Measurements from ENCODE around the gene ZFYVE19. TPM values are rescaled to one million over a fixed set of nuclear protein-coding genes. Genes with fewer than 3 reads are reported as not detected.
A peak's percentile ranks its signal among the peaks of the same experiment; 100 is the strongest.

The ZFYVE19 gene
- total RNA-seq, 4 donors from 2014 or later = 61.2 to 91.6 (median 69.9) TPM

DNA sequence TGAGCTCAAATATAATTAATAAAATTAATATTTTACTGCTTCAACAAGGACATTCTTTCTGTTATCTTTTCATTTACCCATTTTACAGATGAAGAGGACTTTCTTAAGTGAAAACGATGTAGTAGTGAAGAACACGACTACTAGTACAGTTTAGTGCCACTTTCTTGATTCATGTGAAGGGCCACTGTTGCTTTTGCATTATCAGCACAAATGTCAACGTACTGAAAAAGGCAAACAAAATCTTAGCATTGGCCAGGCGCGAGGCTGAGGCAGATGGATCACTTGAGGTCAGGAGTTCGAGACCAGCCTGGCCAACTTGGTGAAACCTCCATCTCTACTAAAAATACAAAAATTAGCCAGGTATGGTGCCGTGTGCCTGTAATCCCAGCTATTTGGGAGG lies 12.2 kb downstream of the ZFYVE19 start:
- intact Hi-C loops (cut with DNase I; ENCODE audit: low total_unique reads) = no loop called here
- DNase-seq = no peak
- no peak overlapping the region for H3K27ac ChIP-seq
- WGBS, 2 donors (ENCODE audit: low coverage in 1 of 2) = 86 to 94% methylated on average over 2 to 7 of the region's 7 CpGs
- peaks cover 0 to 5% (median 2%) of the 10 kb centered on the region in 4 donors for H3K4me1 ChIP-seq
- no peaks in the 10 kb centered on the region for H3K9me3 ChIP-seq
- no peak overlapping the region for H3K4me3 ChIP-seq
- in situ Hi-C loops (cut with MboI; ENCODE audit: low pct_ligation_motif_present in 1 of 4, low pct_unique_long_range_greater_than_20kb in 1 of 4, low sequenced_read_pairs in 3 of 4) = no loop called here
- H3K27me3 ChIP-seq = no peaks in the 10 kb centered on the region
- peaks cover 0 to 10% (median 4%) of the 10 kb centered on the region in 4 donors for H3K36me3 ChIP-seq
- no peak for TF ChIP-seq EP300 (IDR thresholded peaks at IDR 0.05; ENCODE audit: low read depth)
- TF ChIP-seq, protein P1, sequence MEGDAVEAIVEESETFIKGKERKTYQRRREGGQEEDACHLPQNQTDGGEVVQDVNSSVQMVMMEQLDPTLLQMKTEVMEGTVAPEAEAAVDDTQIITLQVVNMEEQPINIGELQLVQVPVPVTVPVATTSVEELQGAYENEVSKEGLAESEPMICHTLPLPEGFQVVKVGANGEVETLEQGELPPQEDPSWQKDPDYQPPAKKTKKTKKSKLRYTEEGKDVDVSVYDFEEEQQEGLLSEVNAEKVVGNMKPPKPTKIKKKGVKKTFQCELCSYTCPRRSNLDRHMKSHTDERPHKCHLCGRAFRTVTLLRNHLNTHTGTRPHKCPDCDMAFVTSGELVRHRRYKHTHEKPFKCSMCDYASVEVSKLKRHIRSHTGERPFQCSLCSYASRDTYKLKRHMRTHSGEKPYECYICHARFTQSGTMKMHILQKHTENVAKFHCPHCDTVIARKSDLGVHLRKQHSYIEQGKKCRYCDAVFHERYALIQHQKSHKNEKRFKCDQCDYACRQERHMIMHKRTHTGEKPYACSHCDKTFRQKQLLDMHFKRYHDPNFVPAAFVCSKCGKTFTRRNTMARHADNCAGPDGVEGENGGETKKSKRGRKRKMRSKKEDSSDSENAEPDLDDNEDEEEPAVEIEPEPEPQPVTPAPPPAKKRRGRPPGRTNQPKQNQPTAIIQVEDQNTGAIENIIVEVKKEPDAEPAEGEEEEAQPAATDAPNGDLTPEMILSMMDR (IDR thresholded peaks at IDR 0.05) = no peak

DNA sequence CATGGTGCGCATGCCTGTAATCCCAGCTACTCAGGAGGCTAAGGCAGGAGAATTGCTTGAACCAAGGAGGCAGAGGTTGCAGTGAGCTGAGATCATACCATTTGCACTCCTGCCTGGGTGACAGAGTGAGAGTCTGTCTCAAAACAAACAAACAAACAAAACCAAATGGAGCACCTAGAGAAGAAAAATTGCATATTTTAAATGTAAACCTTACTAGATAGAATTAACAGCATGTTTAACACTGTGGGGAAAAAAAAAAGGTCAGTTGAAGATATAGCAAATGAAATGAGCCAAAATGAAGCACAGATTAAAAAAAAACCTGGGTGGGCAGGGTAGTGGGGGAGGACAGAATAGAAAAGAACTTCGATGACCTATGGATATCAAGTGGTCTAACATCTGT lies 14.3 kb downstream of the ZFYVE19 start:
- no peaks in the 10 kb centered on the region for H3K36me3 ChIP-seq
- TF ChIP-seq POLR2A (IDR thresholded peaks at IDR 0.05) (no peak), EP300 (IDR thresholded peaks at IDR 0.05; ENCODE audit: low read depth) (no peak), POLR2AphosphoS5 (IDR thresholded peaks at IDR 0.05) (no peak)
- TF ChIP-seq, protein P1 (IDR thresholded peaks at IDR 0.05) = no peak
- H3K9me3 ChIP-seq = no peaks in the 10 kb centered on the region
- no peak overlapping the region for H3K4me3 ChIP-seq
- in situ Hi-C loops (cut with MboI; ENCODE audit: low pct_ligation_motif_present in 1 of 4, low pct_unique_long_range_greater_than_20kb in 1 of 4, low sequenced_read_pairs in 3 of 4) (no loop called here), intact Hi-C loops (cut with DNase I; ENCODE audit: low total_unique reads) (no loop called here)
- DNase-seq = no peak
- no peaks in the 10 kb centered on the region for H3K27me3 ChIP-seq
- 89% methylated on average over 2 of the region's 2 CpGs; no CpG with 5 or more reads in 1 of the 2 donors for WGBS, 2 donors (ENCODE audit: low coverage in 1 of 2)
- H3K4me1 ChIP-seq = peaks cover 0 to 21% (median 17%) of the 10 kb centered on the region in 4 donors
- no peak overlapping the region for H3K27ac ChIP-seq

DNA sequence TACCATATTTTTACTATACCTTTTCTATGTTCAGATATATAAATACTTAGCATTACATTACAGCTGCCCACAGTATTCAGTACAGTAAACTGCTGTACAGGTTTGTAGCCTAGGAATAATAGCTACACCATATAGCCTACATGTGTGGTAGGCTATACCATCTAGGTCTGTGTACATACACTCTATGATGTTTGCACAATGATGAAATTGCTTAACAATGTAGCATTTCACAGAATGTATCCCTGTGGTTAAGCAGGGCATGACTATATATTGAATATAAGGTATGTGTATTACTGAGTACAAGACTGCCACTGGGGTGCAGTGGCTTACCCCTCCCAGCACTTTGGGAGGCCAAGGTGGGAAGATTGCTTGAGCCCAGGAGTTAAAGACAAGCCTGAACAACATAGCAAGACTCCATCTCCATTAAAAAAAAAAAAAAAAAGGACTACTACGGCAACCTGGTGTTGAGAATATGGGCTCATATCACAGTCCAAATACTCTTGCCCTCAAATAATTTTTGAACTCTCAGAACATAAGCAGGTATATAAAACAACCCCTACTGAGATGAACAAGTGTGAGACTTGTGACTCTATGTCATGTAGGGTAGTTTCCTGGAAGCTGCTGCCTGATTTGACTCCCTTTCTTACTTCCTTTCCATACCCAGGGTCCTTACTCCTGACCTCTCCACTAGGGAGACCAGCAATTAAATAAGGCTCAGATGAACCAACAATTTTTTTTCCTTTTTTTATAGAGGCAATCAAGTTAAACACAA lies 16.9 kb downstream of the ZFYVE19 start:
- Histone ChIP-seq H3K4me3 (no peak overlapping the region), H3K27me3 (no peaks in the 10 kb centered on the region), H3K27ac (peak overlapping the region; percentile 89 to 92 (median 89)), H3K9me3 (no peaks in the 10 kb centered on the region), H3K4me1 (peaks cover 0 to 29% (median 18%) of the 10 kb centered on the region in 4 donors), H3K36me3 (no peaks in the 10 kb centered on the region)
- no peak for DNase-seq
- in situ Hi-C loops (cut with MboI; ENCODE audit: low pct_ligation_motif_present in 1 of 4, low pct_unique_long_range_greater_than_20kb in 1 of 4, low sequenced_read_pairs in 3 of 4) = no loop called here
- TF ChIP-seq, protein P1 (IDR thresholded peaks at IDR 0.05) = peak in 2 of 5 experiments; percentile 40 to 45
- TF ChIP-seq POLR2AphosphoS5 (IDR thresholded peaks at IDR 0.05) = no peak
- intact Hi-C loops (cut with DNase I; ENCODE audit: low total_unique reads) = no loop called here
- 41% methylated on average over 1 of the region's 1 CpG; no CpG with 5 or more reads in 1 of the 2 donors for WGBS, 2 donors (ENCODE audit: low coverage in 1 of 2)

DNA sequence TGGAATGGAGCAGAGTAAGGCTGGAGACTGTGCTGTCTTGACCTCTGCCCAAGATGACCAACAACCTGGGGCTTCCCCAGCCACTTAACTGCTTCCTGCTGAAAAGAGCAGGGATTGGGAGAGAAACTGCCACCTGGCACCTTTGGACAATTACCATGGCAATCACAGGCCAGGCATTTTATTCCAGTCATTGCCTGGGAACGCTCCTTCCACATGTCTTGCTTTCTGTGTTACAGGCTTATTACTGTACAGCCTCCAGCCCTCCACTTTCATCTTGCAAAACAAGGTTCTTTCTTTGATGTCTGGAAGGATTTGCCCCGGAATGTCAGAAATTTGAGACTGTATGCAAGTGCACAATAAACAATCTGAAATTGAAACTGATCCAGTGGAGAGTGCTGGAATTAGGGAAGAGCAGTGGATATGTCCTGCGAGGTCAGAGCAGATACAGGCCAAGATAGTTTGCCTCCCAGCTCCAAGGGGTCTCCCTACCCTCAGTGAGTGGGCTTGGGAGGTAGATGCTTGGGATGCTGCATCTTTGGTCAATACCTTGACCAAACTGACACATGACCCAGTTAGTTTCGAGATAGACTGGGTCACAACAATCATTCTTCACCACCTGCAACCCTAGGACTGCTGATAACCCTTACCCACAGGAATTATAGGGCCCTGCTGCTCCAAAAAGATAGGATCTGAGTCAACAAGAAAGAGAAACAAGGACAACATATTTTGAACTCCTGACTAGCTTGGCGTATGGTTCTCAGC lies 19.0 kb downstream of the ZFYVE19 start:
- WGBS, 2 donors (ENCODE audit: low coverage in 1 of 2) = 38 to 50% methylated on average over 2 to 5 of the region's 5 CpGs
- in situ Hi-C loops (cut with MboI; ENCODE audit: low pct_ligation_motif_present in 1 of 4, low pct_unique_long_range_greater_than_20kb in 1 of 4, low sequenced_read_pairs in 3 of 4) = no loop called here
- Histone ChIP-seq H3K27me3 (no peaks in the 10 kb centered on the region), H3K9me3 (no peaks in the 10 kb centered on the region), H3K4me3 (peak overlapping the region in 1 of 4 donors; percentile 57), H3K4me1 (peaks cover 0 to 37% (median 23%) of the 10 kb centered on the region in 4 donors), H3K27ac (peak overlapping the region; percentile 89 to 92 (median 89)), H3K36me3 (no peaks in the 10 kb centered on the region)
- DNase-seq = peak; percentile 80
- intact Hi-C loops (cut with DNase I; ENCODE audit: low total_unique reads) = no loop called here
- no peak for TF ChIP-seq EP300 (IDR thresholded peaks at IDR 0.05; ENCODE audit: low read depth)
- TF ChIP-seq, protein P1 (IDR thresholded peaks at IDR 0.05) = no peak
- peak; percentile 75 for TF ChIP-seq POLR2A (IDR thresholded peaks at IDR 0.05)
- peak; percentile 41 to 88 (median 88) for TF ChIP-seq POLR2AphosphoS5 (IDR thresholded peaks at IDR 0.05)

All from transverse colon (tissue), 4 donors.